ENCODE measurements around the gene SYT2. TPM values are rescaled to one million over a fixed set of nuclear protein-coding genes. Genes with fewer than 3 reads are reported as not detected.

Gene SYT2
- total and polyA plus RNA-seq, 9 of the 15 experiments (the other 6 are each of a cell fraction or from before 2014, with no cell fraction given): not detected

- peak; percentile 32; the same call in 1 of the 2 replicates for TF ChIP-seq REST (IDR thresholded peaks at IDR 0.05; ENCODE audit: borderline replicate concordance)
- TF ChIP-seq REST (CRISPR knock-in tag; IDR thresholded peaks at IDR 0.05; ENCODE audit: low read depth): no peak
- peak in 1 of 2 experiments; percentile 56; a peak in 2 of 4 replicates for TF ChIP-seq RAD21 (CRISPR knock-in tag; conservative IDR thresholded peaks at IDR 0.05 in 1 of 2, IDR thresholded peaks at IDR 0.05 in 1 of 2)
- peak; percentile 43; the same call in 1 of the 2 replicates for TF ChIP-seq STAG1 (CRISPR knock-in tag; IDR thresholded peaks at IDR 0.05; ENCODE audit: borderline replicate concordance)
- TF ChIP-seq HEY1 (CRISPR knock-in tag; IDR thresholded peaks at IDR 0.05; ENCODE audit: borderline replicate concordance): no peak
- TF ChIP-seq ZNF740 (CRISPR knock-in tag; IDR thresholded peaks at IDR 0.05): no peak
- TF ChIP-seq ZNF740 (tag; IDR thresholded peaks at IDR 0.05): no peak
- no peak for TF ChIP-seq RBM22 (IDR thresholded peaks at IDR 0.05; ENCODE audit: low read depth, low read length, poor library complexity, severe bottlenecking)
- TF ChIP-seq MTF1 (CRISPR knock-in tag; IDR thresholded peaks at IDR 0.05; ENCODE audit: borderline replicate concordance): no peak
- no peak for TF ChIP-seq KLF13 (tag; IDR thresholded peaks at IDR 0.05; ENCODE audit: borderline replicate concordance, low read depth)
- TF ChIP-seq IRF9 (tag; IDR thresholded peaks at IDR 0.05): no peak
- no peak for TF ChIP-seq FOXJ2 (tag; IDR thresholded peaks at IDR 0.05)
Measured at GRCh38 chr1:202659974-202660373, 50.3 kb downstream of the SYT2 start (continued).
